GM23338 (cell line): ENCODE results near the gene MAP1S.

Source experiments
- STAT1 ChIP-seq: IDR thresholded peaks from one replicate; pipeline ENCODE4 v1.6.1; 2016; ENCODE audit warnings: antibody characterized with exemption; ENCODE audit not compliant: unreplicated experiment
- TF ChIP-seq, protein P1 (sequence below), 2 experiments: fragments of 200-600 bp in 1 of 2; sonication (generic) in 1 of 2; conservative IDR thresholded peaks; 2 replicates each; pipeline versions ENCODE4 v1.5.1 to v1.6.1; 2016 to 2017; ENCODE audit warnings: antibody characterized with exemption in 2 of 2, low read depth in 2 of 2, mild to moderate bottlenecking in 2 of 2, moderate library complexity in 1 of 2

- TF ChIP-seq, protein P1, sequence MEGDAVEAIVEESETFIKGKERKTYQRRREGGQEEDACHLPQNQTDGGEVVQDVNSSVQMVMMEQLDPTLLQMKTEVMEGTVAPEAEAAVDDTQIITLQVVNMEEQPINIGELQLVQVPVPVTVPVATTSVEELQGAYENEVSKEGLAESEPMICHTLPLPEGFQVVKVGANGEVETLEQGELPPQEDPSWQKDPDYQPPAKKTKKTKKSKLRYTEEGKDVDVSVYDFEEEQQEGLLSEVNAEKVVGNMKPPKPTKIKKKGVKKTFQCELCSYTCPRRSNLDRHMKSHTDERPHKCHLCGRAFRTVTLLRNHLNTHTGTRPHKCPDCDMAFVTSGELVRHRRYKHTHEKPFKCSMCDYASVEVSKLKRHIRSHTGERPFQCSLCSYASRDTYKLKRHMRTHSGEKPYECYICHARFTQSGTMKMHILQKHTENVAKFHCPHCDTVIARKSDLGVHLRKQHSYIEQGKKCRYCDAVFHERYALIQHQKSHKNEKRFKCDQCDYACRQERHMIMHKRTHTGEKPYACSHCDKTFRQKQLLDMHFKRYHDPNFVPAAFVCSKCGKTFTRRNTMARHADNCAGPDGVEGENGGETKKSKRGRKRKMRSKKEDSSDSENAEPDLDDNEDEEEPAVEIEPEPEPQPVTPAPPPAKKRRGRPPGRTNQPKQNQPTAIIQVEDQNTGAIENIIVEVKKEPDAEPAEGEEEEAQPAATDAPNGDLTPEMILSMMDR (conservative IDR thresholded peaks at IDR 0.05; ENCODE audit: low read depth in 2 of 2): no peak
- TF ChIP-seq STAT1: no peak
These were observed 1.9 kb downstream of the MAP1S start for GRCh38 chr19:17721111-17721628.
